Sigmoid colon (tissue), 7 donors: ENCODE measurements around the gene KLHDC3. TPM values are rescaled to one million over a fixed set of nuclear protein-coding genes. Genes with fewer than 3 reads are reported as not detected.

ENCODE experiments used
- DNase-seq: peaks from one replicate; pipeline ENCODE4 v3.0.0-alpha.2; 2019
- H3K27ac ChIP-seq, 4 donors: fragments of 200-600 bp; sonication (generic); one replicate each; pipeline ENCODE4 v1.5.1; 2016 to 2019; ENCODE audit warnings: mild to moderate bottlenecking in 1 of 4
- H3K27me3 ChIP-seq, 3 donors: fragments of 200-600 bp; sonication (generic); one replicate each; pipeline ENCODE4 v1.5.1; 2019; ENCODE audit warnings: mild to moderate bottlenecking in 1 of 3
- H3K36me3 ChIP-seq, 4 donors: fragments of 200-600 bp; sonication (generic); one replicate each; pipeline ENCODE4 v1.5.1; 2016 to 2019
- H3K4me1 ChIP-seq, 4 donors: fragments of 200-600 bp; sonication (generic); one replicate each; pipeline ENCODE4 v1.5.1; 2017 to 2019
- H3K4me3 ChIP-seq, 4 donors: fragments of 200-600 bp; sonication (generic); one replicate each; pipeline ENCODE4 v1.5.1; 2017 to 2019; ENCODE audit warnings: mild to moderate bottlenecking in 2 of 4, moderate library complexity in 1 of 4
- H3K9me3 ChIP-seq, 4 donors: fragments of 200-600 bp in 3 of 4; sonication (generic) in 3 of 4; one replicate each; pipeline versions ENCODE4 v1.5.1 to v1.6.1; 2013 to 2019
- EP300 ChIP-seq, 4 donors: sonication (generic); formaldehyde crosslinking; IDR thresholded peaks; one replicate each; pipeline ENCODE4 v1.6.1; 2017; ENCODE audit warnings: antibody characterized with exemption in 4 of 4
- POLR2A ChIP-seq, 2 donors: fragments of 450-650 bp; IDR thresholded peaks; one replicate each; pipeline ENCODE4 v1.6.1; 2016; ENCODE audit warnings: antibody characterized with exemption in 2 of 2, mild to moderate bottlenecking in 2 of 2, moderate library complexity in 2 of 2
- POLR2AphosphoS5 ChIP-seq, 4 donors: sonication (generic); formaldehyde crosslinking; IDR thresholded peaks; one replicate each; pipeline ENCODE4 v1.6.1; 2017; ENCODE audit warnings: antibody characterized with exemption in 4 of 4
- WGBS, 2 donors: extraction: QIAGEN DNeasy Blood & Tissue Kit; methylation state at CpG; one replicate each; pipeline ENCODE4 v1.1.7; 2013; 5-methylcytosine and 5-hydroxymethylcytosine counted together
- intact Hi-C: fragments of 100-400 bp; cut with DNase I; formaldehyde crosslinking; loops from one replicate; pipeline ENCODE4 v1.15.1; 2023
- polyA plus RNA-seq, 3 donors: library from polyadenylated mRNA; stranded (reverse); fragments of 200-250 nt; gene quantifications; one replicate each; pipeline ENCODE4 v1.2.3, GENCODE V29; 2013
- total RNA-seq, 4 donors: library from RNA; depleted of rRNA; stranded (reverse); fragments of >200 nt; gene quantifications; one replicate each; pipeline ENCODE4 v1.1.0, GENCODE V29; 2016
- TF ChIP-seq, protein P1 (sequence below), 4 experiments: fragments of 450-650 bp in 3 of 4; fragments of 200-600 bp in 1 of 4; IDR thresholded peaks; one replicate each; pipeline ENCODE4 v1.5.1; 2016 to 2019; ENCODE audit warnings: antibody characterized with exemption in 4 of 4, mild to moderate bottlenecking in 3 of 4, moderate library complexity in 2 of 4
- donor health status: healthy with polysubstance abuse.
- donor health status: Bipolar disorder and iron deficiency.
- donor health status: healthy.

Gene KLHDC3
- total and polyA plus RNA-seq, 7 donors = 64.3 to 158 (median 69.7) TPM

DNA sequence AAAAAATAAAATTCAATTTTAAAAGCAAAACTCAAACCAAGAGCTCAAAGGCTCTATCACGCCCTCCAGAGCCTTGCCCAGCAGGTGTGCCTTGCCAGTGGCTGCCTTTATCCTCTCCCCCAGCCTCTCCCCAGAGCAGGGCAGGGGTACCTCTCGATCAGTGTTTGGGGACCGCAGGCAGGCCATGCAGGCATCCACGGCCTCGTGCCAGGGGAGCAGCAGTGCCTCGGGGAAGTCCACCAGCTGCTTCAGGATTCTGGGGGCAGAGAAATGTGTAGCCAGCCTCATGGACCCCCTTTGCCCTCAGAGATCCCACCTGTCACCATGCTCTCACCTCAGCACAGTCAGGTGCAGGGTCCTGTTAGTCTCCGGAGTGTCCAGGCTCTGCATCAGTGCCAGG, 33.9 kb downstream of the KLHDC3 start:
- Histone ChIP-seq H3K27me3 (no peaks in the 10 kb centered on the region), H3K36me3 (peaks cover 0 to 67% (median 13%) of the 10 kb centered on the region in 4 donors), H3K27ac (no peak overlapping the region), H3K9me3 (no peaks in the 10 kb centered on the region), H3K4me1 (peaks cover 0 to 8% (median 1%) of the 10 kb centered on the region in 4 donors), H3K4me3 (no peak overlapping the region)
- DNase-seq = no peak
- TF ChIP-seq POLR2A (IDR thresholded peaks at IDR 0.05) (no peak), EP300 (IDR thresholded peaks at IDR 0.05) (no peak), POLR2AphosphoS5 (IDR thresholded peaks at IDR 0.05) (no peak)
- TF ChIP-seq, protein P1, sequence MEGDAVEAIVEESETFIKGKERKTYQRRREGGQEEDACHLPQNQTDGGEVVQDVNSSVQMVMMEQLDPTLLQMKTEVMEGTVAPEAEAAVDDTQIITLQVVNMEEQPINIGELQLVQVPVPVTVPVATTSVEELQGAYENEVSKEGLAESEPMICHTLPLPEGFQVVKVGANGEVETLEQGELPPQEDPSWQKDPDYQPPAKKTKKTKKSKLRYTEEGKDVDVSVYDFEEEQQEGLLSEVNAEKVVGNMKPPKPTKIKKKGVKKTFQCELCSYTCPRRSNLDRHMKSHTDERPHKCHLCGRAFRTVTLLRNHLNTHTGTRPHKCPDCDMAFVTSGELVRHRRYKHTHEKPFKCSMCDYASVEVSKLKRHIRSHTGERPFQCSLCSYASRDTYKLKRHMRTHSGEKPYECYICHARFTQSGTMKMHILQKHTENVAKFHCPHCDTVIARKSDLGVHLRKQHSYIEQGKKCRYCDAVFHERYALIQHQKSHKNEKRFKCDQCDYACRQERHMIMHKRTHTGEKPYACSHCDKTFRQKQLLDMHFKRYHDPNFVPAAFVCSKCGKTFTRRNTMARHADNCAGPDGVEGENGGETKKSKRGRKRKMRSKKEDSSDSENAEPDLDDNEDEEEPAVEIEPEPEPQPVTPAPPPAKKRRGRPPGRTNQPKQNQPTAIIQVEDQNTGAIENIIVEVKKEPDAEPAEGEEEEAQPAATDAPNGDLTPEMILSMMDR (IDR thresholded peaks at IDR 0.05) = no peak
- 94 to 95% methylated on average over 7 of the region's 7 CpGs for WGBS, 2 donors
- intact Hi-C loops = no loop called here

GRCh38 chr6:43050981-43051380, 36.9 kb downstream of the KLHDC3 start:
- Histone ChIP-seq H3K27ac (no peak overlapping the region), H3K27me3 (no peaks in the 10 kb centered on the region), H3K4me3 (no peak overlapping the region), H3K9me3 (no peaks in the 10 kb centered on the region), H3K36me3 (peaks cover 3 to 51% (median 10%) of the 10 kb centered on the region in 4 donors), H3K4me1 (peaks cover 0 to 17% (median 11%) of the 10 kb centered on the region in 4 donors)
- intact Hi-C loops = loop anchor here (5.0 kb wide), 1 partner anchor 91 kb away; no protein-coding TSS in a partner anchor
- DNase-seq = no peak
- WGBS, 2 donors = 96 to 97% methylated on average over 17 of the region's 17 CpGs
- TF ChIP-seq, protein P1 (IDR thresholded peaks at IDR 0.05) = no peak

DNA sequence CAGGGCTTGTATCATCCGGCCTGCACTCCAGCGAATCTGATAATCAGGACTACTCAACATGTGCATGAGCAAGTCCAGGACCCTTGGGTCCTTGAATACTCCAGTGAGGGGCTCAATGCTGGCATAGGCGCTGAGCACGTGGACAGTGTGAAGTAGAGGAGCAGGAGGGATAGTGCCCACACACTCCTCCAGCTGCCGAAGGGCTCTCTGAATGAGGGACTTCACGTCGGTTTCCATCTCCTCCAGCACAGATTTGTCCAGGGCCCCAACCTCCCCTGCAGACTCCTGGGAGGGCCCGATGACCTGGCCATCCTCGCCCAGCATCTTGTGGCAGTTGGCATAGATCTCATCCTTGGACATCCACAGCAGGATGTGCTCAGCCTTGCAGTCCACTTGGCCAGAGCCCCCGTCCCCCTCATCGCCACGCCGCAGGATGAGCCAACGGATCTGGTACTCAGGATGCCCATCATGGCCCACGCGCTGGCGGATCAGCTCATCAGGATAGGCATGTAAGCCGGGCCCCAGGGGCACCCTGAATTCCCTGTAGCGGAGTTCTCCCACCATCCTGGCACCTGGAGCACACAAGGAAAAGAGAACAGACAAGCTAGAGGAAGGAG, 38.3 kb downstream of the KLHDC3 start:
- 90 to 95% methylated on average over 19 of the region's 19 CpGs for WGBS, 2 donors
- Histone ChIP-seq H3K9me3 (no peaks in the 10 kb centered on the region), H3K4me1 (peaks cover 0 to 17% (median 11%) of the 10 kb centered on the region in 4 donors), H3K4me3 (no peak overlapping the region), H3K27ac (peak overlapping the region; percentile 92 to 95 (median 94)), H3K36me3 (peaks cover 3 to 52% (median 12%) of the 10 kb centered on the region in 4 donors), H3K27me3 (no peaks in the 10 kb centered on the region)
- no peak for TF ChIP-seq EP300 (IDR thresholded peaks at IDR 0.05)
- TF ChIP-seq, protein P1 (IDR thresholded peaks at IDR 0.05) = no peak
- TF ChIP-seq POLR2A (IDR thresholded peaks at IDR 0.05) = no peak
- no peak for TF ChIP-seq POLR2AphosphoS5 (IDR thresholded peaks at IDR 0.05)
- intact Hi-C loops = loop anchor here (2.0 to 5.0 kb wide), 2 partner anchors 32 to 90 kb away; partner anchors contain the start of gene RRP36
- DNase-seq = no peak

DNA sequence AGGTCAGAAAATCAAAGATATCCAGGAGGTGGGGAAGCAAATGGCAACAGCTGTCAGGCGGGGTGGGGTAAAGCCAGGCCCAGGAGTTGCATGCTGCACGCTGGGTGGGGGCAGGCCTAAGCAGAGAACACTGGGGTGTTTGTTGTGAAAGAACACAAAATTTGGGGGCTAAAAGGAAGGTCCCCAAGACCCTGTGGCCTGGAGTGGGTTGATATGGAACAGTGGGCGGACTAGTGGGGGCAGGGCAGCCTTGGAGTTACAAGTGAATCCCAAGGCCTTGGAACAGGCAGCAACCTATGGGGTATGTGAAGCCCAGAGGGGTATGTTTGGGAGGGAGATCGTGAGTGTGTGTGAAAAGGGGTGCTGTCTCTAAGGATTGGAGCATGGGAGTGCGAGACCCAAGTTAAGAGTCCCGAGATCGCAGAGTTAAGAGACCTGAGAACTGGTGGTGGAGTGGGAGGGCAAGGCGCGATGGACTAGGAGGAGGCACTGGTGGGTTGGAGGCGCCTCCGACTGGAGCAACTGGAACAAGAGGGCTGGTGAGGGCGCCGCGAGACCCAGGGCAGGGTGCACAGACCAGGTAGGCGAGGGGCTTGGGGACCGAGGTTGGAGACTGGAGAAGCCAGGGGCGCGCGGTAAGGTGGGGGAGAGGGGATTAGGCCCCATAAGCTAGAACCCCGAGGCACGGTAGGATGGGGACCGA, 38.9 kb downstream of the KLHDC3 start:
- TF ChIP-seq POLR2A (IDR thresholded peaks at IDR 0.05) (no peak), POLR2AphosphoS5 (IDR thresholded peaks at IDR 0.05) (no peak), EP300 (IDR thresholded peaks at IDR 0.05) (no peak)
- TF ChIP-seq, protein P1 (IDR thresholded peaks at IDR 0.05) = no peak
- Histone ChIP-seq H3K4me3 (peak overlapping the region; percentile 48 to 78 (median 71)), H3K4me1 (peaks cover 0 to 19% (median 14%) of the 10 kb centered on the region in 4 donors), H3K27me3 (no peaks in the 10 kb centered on the region), H3K36me3 (peaks cover 3 to 51% (median 12%) of the 10 kb centered on the region in 4 donors), H3K9me3 (no peaks in the 10 kb centered on the region), H3K27ac (peak overlapping the region; percentile 92 to 95 (median 94))
- WGBS, 2 donors = 10 to 15% methylated on average over 22 of the region's 22 CpGs
- intact Hi-C loops = loop anchor here (2.0 to 5.0 kb wide), 2 partner anchors 32 to 89 kb away; partner anchors contain the start of gene RRP36
- no peak for DNase-seq
